Measurements from ENCODE around the gene JAG1.

The JAG1 gene

GRCh38 chr20:10596710-10597121 is 77.1 kb downstream of the JAG1 start:
- TF ChIP-seq, protein P1, sequence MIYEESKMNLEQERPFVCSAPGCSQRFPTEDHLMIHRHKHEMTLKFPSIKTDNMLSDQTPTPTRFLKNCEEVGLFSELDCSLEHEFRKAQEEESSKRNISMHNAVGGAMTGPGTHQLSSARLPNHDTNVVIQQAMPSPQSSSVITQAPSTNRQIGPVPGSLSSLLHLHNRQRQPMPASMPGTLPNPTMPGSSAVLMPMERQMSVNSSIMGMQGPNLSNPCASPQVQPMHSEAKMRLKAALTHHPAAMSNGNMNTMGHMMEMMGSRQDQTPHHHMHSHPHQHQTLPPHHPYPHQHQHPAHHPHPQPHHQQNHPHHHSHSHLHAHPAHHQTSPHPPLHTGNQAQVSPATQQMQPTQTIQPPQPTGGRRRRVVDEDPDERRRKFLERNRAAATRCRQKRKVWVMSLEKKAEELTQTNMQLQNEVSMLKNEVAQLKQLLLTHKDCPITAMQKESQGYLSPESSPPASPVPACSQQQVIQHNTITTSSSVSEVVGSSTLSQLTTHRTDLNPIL (CRISPR knock-in tag; IDR thresholded peaks at IDR 0.05; ENCODE audit: low read depth) = no peak
- TF ChIP-seq ARNTL (CRISPR knock-in tag; IDR thresholded peaks at IDR 0.05; ENCODE audit: borderline replicate concordance, low read depth) (no peak), TSHZ2 (CRISPR knock-in tag; IDR thresholded peaks at IDR 0.05) (no peak), TCF4 (CRISPR knock-in tag; IDR thresholded peaks at IDR 0.05; ENCODE audit: borderline replicate concordance) (no peak), SNAI2 (CRISPR knock-in tag; IDR thresholded peaks at IDR 0.05) (no peak), ZNF8 (CRISPR knock-in tag; IDR thresholded peaks at IDR 0.05) (no peak)
- no peak for ATAC-seq

DNA sequence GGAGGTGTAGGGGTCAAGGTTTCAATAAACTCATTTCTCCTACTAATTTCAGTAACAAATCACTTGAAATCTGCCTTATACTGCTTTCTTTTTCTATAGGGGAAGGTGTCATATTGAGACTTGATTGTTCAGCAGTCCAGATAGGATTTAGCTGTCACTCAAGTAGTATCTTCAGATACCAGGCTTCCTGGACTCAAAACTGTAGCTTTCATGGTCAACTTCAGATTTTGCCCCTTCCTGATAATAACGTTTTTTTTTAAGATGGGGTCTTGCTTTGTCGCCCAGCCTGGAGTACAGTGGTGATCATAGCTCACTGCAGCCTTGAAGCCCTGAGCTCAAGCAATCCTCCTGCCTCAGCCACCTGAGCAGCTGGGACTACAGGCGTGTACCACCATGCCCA is 77.8 kb downstream of the JAG1 start:
- no peak for ATAC-seq
- TF ChIP-seq ZC3H10 (CRISPR knock-in tag; IDR thresholded peaks at IDR 0.05) = no peak
- no peak for TF ChIP-seq SNAI2 (CRISPR knock-in tag; IDR thresholded peaks at IDR 0.05)
- no peak for TF ChIP-seq ZNF8 (CRISPR knock-in tag; IDR thresholded peaks at IDR 0.05)
- no peak for TF ChIP-seq PPARA (CRISPR knock-in tag; IDR thresholded peaks at IDR 0.05; ENCODE audit: borderline replicate concordance)
- TF ChIP-seq, protein P1 (CRISPR knock-in tag; IDR thresholded peaks at IDR 0.05; ENCODE audit: low read depth) = no peak
- TF ChIP-seq ESRRG (CRISPR knock-in tag; IDR thresholded peaks at IDR 0.05) = no peak
- no peak for TF ChIP-seq RARB (CRISPR knock-in tag; IDR thresholded peaks at IDR 0.05)
- TF ChIP-seq TOX (CRISPR knock-in tag; IDR thresholded peaks at IDR 0.05; ENCODE audit: borderline replicate concordance) = no peak
- TF ChIP-seq BACH2 (CRISPR knock-in tag; IDR thresholded peaks at IDR 0.05; ENCODE audit: borderline replicate concordance) = no peak
- TF ChIP-seq ZNF565 (CRISPR knock-in tag; conservative IDR thresholded peaks at IDR 0.05; ENCODE audit: low read depth) = no peak
- no peak for TF ChIP-seq GLIS3 (CRISPR knock-in tag; IDR thresholded peaks at IDR 0.05)

- no peak for TF ChIP-seq ESRRG (CRISPR knock-in tag; IDR thresholded peaks at IDR 0.05)
- TF ChIP-seq ISL1 (CRISPR knock-in tag; IDR thresholded peaks at IDR 0.05) = no peak
- no peak for TF ChIP-seq TSHZ2 (CRISPR knock-in tag; IDR thresholded peaks at IDR 0.05)
- no peak for TF ChIP-seq ZNF8 (CRISPR knock-in tag; IDR thresholded peaks at IDR 0.05)
- TF ChIP-seq CSDC2 (CRISPR knock-in tag; IDR thresholded peaks at IDR 0.05) = no peak
- TF ChIP-seq OSR1 (CRISPR knock-in tag; IDR thresholded peaks at IDR 0.05) = no peak
- no peak for TF ChIP-seq SNAI2 (CRISPR knock-in tag; IDR thresholded peaks at IDR 0.05)
- TF ChIP-seq, protein P1 (CRISPR knock-in tag; IDR thresholded peaks at IDR 0.05; ENCODE audit: low read depth) = no peak
- TF ChIP-seq, protein P2, sequence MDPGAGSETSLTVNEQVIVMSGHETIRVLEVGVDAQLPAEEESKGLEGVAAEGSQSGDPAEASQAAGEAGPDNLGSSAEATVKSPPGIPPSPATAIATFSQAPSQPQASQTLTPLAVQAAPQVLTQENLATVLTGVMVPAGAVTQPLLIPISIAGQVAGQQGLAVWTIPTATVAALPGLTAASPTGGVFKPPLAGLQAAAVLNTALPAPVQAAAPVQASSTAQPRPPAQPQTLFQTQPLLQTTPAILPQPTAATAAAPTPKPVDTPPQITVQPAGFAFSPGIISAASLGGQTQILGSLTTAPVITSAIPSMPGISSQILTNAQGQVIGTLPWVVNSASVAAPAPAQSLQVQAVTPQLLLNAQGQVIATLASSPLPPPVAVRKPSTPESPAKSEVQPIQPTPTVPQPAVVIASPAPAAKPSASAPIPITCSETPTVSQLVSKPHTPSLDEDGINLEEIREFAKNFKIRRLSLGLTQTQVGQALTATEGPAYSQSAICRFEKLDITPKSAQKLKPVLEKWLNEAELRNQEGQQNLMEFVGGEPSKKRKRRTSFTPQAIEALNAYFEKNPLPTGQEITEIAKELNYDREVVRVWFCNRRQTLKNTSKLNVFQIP (CRISPR knock-in tag; IDR thresholded peaks at IDR 0.05; ENCODE audit: borderline replicate concordance, low read depth) = no peak
- TF ChIP-seq, protein P3, sequence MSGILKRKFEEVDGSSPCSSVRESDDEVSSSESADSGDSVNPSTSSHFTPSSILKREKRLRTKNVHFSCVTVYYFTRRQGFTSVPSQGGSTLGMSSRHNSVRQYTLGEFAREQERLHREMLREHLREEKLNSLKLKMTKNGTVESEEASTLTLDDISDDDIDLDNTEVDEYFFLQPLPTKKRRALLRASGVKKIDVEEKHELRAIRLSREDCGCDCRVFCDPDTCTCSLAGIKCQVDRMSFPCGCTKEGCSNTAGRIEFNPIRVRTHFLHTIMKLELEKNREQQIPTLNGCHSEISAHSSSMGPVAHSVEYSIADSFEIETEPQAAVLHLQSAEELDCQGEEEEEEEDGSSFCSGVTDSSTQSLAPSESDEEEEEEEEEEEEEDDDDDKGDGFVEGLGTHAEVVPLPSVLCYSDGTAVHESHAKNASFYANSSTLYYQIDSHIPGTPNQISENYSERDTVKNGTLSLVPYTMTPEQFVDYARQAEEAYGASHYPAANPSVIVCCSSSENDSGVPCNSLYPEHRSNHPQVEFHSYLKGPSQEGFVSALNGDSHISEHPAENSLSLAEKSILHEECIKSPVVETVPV (CRISPR knock-in tag; IDR thresholded peaks at IDR 0.05) = no peak
- no peak for TF ChIP-seq GLIS3 (CRISPR knock-in tag; IDR thresholded peaks at IDR 0.05)
- ATAC-seq = no peak
These were observed 78.5 kb downstream of the JAG1 start for GRCh38 chr20:10595266-10595665.
